ENCODE results near the gene IL25. TPM values are rescaled to one million over a fixed set of nuclear protein-coding genes. Genes with fewer than 3 reads are reported as not detected.
A peak's percentile ranks its signal among the peaks of the same experiment; 100 is the strongest.

Gene IL25
- total and polyA plus RNA-seq, 2 experiments from 2014 or later: not detected

DNA sequence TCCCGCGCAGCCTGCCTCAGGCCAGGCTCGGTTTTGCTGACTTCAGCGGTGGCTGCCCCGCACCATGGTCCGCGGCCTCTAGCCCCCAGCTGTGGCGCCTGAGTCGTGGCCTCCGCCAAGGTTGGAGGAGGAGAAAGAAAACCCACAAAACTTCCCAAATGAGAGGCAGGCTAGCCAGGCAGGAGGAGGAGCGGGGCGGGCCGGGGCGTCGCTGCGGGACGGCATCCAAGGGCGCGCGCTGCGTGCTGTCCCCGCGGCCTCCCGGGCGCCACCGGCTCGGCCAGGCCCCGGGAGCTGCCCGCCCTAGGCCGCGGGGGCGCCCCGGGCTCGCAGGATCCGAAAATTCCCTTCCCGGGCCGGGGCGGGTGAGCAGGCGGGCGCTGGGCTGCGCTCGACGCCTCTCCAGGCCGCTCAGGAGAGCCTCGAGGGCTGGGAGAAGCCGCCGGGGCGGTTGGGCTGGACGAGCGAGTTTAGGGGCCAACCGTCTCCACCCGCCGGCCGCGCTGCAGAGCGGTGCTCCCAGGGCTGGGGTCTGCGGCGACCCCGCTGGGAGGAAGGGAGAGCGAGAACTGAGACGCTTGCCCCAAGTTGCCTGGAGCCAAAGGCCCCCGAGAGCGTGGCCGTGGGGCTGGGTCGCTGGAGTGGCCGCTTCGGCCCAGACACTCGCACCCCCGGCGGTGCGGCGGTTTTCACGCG lies 7.4 kb upstream of the IL25 start, which contains the start of gene EFS:
Gene EFS, minus strand, starts transcription at position 137 of the 696 bp plus-strand sequence. CDS start 147 bp downstream, outside the sequence.
- Histone ChIP-seq H3K36me3 (ENCODE audit: insufficient read depth) (no peaks in the 10 kb centered on the region), H3K4me2 (peak within 1 kb of the TSS; percentile 97), H2AFZ (peak within 1 kb of the TSS; percentile 95), H3K9me2 (ENCODE audit: insufficient read depth) (peaks cover 4% of the 10 kb centered on the region; the same call in 1 of the 2 replicates), H3K4me1 (ENCODE audit: insufficient read depth) (peaks cover 30% of the 10 kb centered on the region), H4K20me1 (replicated peaks; ENCODE audit: insufficient read depth) (peaks cover 3% of the 10 kb centered on the region; the same call in 1 of the 2 replicates), H3F3A (replicated peaks; ENCODE audit: low read depth) (peaks cover 18% of the 10 kb centered on the region), H3K79me2 (replicated peaks; ENCODE audit: insufficient read depth) (peaks cover 6% of the 10 kb centered on the region; the same call in 1 of the 2 replicates), H3K27ac (ENCODE audit: low read depth) (peak within 1 kb of the TSS; percentile 78; the same call in 1 of the 2 replicates), H3K4me3 (peak within 1 kb of the TSS; percentile 87), H3K27me3 (ENCODE audit: insufficient read depth) (peaks cover 37% of the 10 kb centered on the region)
- peaks cover 17% of the 10 kb centered on the region for H3K36me3 Mint-ChIP-seq (ENCODE audit: low read depth)
- H3K4me1 Mint-ChIP-seq: peaks cover 45% of the 10 kb centered on the region
- DNase-seq (ENCODE audit: low spot score): peak; percentile 70
- H3K27me3 Mint-ChIP-seq (ENCODE audit: insufficient read depth, low read depth, poor library complexity): peaks cover 37% of the 10 kb centered on the region
- no peak for TF ChIP-seq ZNF114 (CRISPR knock-in tag; IDR thresholded peaks at IDR 0.05)
- TF ChIP-seq EZH2 (IDR thresholded peaks at IDR 0.05; ENCODE audit: low read depth, unreplicated experiment): peak; percentile 7
- H3K27ac Mint-ChIP-seq: 0 out of 2 replicates have a peak within 1 kb of the TSS, but pooled peaks have one; percentile 50
- ATAC-seq: peak; percentile 17
- H3K4me3 Mint-ChIP-seq: peak within 1 kb of the TSS; percentile 90
- H3K9me3 Mint-ChIP-seq: no peaks in the 10 kb centered on the region; the same call in 2 of the 3 replicates

DNA sequence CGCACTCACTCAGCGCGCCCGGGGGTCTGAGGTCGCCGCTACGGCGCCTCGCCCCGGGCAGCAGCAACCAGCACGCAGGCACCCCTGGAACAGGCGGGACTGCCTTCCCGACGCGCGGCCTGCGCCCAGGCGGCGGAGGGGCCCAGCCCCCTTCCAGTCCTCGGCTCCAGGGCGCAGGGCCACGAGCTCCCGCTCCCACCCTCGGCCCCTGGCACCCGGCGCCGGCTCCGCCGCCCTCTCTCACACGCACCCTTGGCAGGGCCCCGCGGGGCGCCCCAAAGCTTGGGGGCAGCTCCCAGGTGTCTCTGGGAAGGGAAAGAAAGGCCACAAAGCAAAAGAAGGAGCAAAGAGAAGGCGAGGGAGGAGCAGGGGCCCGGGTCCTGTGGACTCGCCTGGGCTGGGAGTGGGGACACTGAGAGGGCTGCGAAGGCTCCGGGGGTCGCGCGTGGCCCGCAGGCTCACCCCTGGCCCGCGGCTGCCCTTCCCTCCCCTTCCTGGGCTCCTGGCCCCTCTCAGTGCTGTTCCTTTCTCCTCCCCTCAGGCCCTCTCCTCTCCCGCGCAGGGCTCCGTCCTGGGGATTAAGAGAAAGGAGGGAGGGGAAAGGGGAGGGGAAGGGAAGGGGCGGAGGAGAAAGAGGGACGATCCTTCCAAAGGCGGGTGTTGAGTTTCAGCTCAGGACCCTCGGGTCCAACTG lies 6.7 kb upstream of the IL25 start:
- peaks cover 11% of the 10 kb centered on the region for H3K36me3 Mint-ChIP-seq (ENCODE audit: low read depth)
- no peaks in the 10 kb centered on the region for H3K36me3 ChIP-seq (ENCODE audit: insufficient read depth)
- H2AFZ ChIP-seq: peak overlapping the region; percentile 63; the same call in 1 of the 2 replicates
- peaks cover 36% of the 10 kb centered on the region for H3K27me3 Mint-ChIP-seq (ENCODE audit: insufficient read depth, low read depth, poor library complexity)
- peak overlapping the region; percentile 97 for H3K4me2 ChIP-seq
- peaks cover 37% of the 10 kb centered on the region for H3K27me3 ChIP-seq (ENCODE audit: insufficient read depth)
- H4K20me1 ChIP-seq (replicated peaks; ENCODE audit: insufficient read depth): peaks cover 3% of the 10 kb centered on the region; the same call in 1 of the 2 replicates
- H3K9me2 ChIP-seq (ENCODE audit: insufficient read depth): peaks cover 4% of the 10 kb centered on the region; the same call in 1 of the 2 replicates
- H3K4me1 ChIP-seq (ENCODE audit: insufficient read depth): peaks cover 30% of the 10 kb centered on the region
- H3K27ac ChIP-seq (ENCODE audit: low read depth): peak overlapping the region; percentile 78; the same call in 1 of the 2 replicates
- H3K79me2 ChIP-seq (replicated peaks; ENCODE audit: insufficient read depth): peaks cover 6% of the 10 kb centered on the region; the same call in 1 of the 2 replicates
- peak overlapping the region; percentile 87 for H3K4me3 ChIP-seq
- TF ChIP-seq, protein P1, sequence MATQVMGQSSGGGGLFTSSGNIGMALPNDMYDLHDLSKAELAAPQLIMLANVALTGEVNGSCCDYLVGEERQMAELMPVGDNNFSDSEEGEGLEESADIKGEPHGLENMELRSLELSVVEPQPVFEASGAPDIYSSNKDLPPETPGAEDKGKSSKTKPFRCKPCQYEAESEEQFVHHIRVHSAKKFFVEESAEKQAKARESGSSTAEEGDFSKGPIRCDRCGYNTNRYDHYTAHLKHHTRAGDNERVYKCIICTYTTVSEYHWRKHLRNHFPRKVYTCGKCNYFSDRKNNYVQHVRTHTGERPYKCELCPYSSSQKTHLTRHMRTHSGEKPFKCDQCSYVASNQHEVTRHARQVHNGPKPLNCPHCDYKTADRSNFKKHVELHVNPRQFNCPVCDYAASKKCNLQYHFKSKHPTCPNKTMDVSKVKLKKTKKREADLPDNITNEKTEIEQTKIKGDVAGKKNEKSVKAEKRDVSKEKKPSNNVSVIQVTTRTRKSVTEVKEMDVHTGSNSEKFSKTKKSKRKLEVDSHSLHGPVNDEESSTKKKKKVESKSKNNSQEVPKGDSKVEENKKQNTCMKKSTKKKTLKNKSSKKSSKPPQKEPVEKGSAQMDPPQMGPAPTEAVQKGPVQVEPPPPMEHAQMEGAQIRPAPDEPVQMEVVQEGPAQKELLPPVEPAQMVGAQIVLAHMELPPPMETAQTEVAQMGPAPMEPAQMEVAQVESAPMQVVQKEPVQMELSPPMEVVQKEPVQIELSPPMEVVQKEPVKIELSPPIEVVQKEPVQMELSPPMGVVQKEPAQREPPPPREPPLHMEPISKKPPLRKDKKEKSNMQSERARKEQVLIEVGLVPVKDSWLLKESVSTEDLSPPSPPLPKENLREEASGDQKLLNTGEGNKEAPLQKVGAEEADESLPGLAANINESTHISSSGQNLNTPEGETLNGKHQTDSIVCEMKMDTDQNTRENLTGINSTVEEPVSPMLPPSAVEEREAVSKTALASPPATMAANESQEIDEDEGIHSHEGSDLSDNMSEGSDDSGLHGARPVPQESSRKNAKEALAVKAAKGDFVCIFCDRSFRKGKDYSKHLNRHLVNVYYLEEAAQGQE (IDR thresholded peaks at IDR 0.05; ENCODE audit: unreplicated experiment): no peak
- no peak for TF ChIP-seq JUNB (IDR thresholded peaks at IDR 0.05; ENCODE audit: unreplicated experiment)
- TF ChIP-seq EZH2 (IDR thresholded peaks at IDR 0.05; ENCODE audit: low read depth, unreplicated experiment): peak; percentile 39
- peak; percentile 97 for TF ChIP-seq POLR2AphosphoS5 (IDR thresholded peaks at IDR 0.05; ENCODE audit: low read depth)
- H3K9me3 Mint-ChIP-seq: no peaks in the 10 kb centered on the region; the same call in 2 of the 3 replicates
- H3K4me1 Mint-ChIP-seq: peaks cover 41% of the 10 kb centered on the region
- H3F3A ChIP-seq (replicated peaks; ENCODE audit: low read depth): peaks cover 18% of the 10 kb centered on the region
- ATAC-seq (peak; percentile 78), DNase-seq (ENCODE audit: low spot score) (peak; percentile 93)
- no peak overlapping the region for H3K27ac Mint-ChIP-seq
- H3K4me3 Mint-ChIP-seq: peak overlapping the region; percentile 78

Data from GM23338 (cell line).